IMR-90 (cell line): ENCODE measurements around the gene OR51A4. TPM values are rescaled to one million over a fixed set of nuclear protein-coding genes. Genes with fewer than 3 reads are reported as not detected.

Experiments used
- ATAC-seq: fragments of 200-7000 bp; cut with Tn5 transposase; 2 replicates; pipeline ENCODE4 v1.9.1; 2020; ENCODE audit warnings: low read depth, mild to moderate bottlenecking, moderate library complexity
- BruUV-seq: library from RNA; stranded (reverse); fragments of 400-500 nt; replicated peaks from 2 replicates; lab custom pipeline; 2021; lab: Mats Ljungman, UMichigan
- CTCF ChIA-PET: fragments of 300-600 bp; formaldehyde crosslinking; extraction: SDS; loops from one replicate; lab custom pipeline; 2021; ENCODE audit warnings: antibody characterized with exemption; lab: Yijun Ruan, JAX
- POLR2A ChIA-PET: fragments of 300-600 bp; sonication (Branson Sonifier 250); formaldehyde crosslinking; loops from one replicate; lab custom pipeline; 2022; ENCODE audit warnings: antibody characterized with exemption; ENCODE audit not compliant: unreplicated experiment; lab: Charles Lee
- DNase-seq: peaks from one replicate; pipeline ENCODE4 v3.0.0; 2013
- H2AFZ ChIP-seq: replicated peaks from 2 replicates; pipeline ENCODE3; 2013; ENCODE audit warnings: low read length, mild to moderate bottlenecking; ENCODE audit not compliant: poor library complexity
- H2AK5ac ChIP-seq: 2 replicates; pipeline ENCODE4 v1.6.1; 2013; ENCODE audit warnings: low read depth, low read length, inconsistent platforms
- H2AK9ac ChIP-seq: replicated peaks from 2 replicates; pipeline ENCODE3; 2013; ENCODE audit warnings: mild to moderate bottlenecking, low read depth, low read length, moderate library complexity; ENCODE audit not compliant: poor library complexity
- H2BK120ac ChIP-seq: 2 replicates; pipeline ENCODE4 v1.6.1; 2013; ENCODE audit warnings: low read depth, low read length, inconsistent platforms
- H2BK15ac ChIP-seq: 3 replicates; pipeline ENCODE4 v1.6.1; 2013; ENCODE audit warnings: low read depth, low read length, inconsistent platforms
- H2BK20ac ChIP-seq: 2 replicates; pipeline ENCODE4 v1.6.1; 2013; ENCODE audit warnings: low read depth, mild to moderate bottlenecking, inconsistent platforms, low read length, moderate library complexity
- H2BK5ac ChIP-seq: 2 replicates; pipeline ENCODE4 v1.6.1; 2013; ENCODE audit warnings: mild to moderate bottlenecking, low read depth, low read length, inconsistent platforms; ENCODE audit not compliant: poor library complexity, severe bottlenecking
- H3K14ac ChIP-seq: replicated peaks from 2 replicates; pipeline ENCODE4 v1.6.1; 2013; ENCODE audit warnings: low read depth, low read length, inconsistent platforms
- H3K18ac ChIP-seq: 2 replicates; pipeline ENCODE4 v1.6.1; 2013; ENCODE audit warnings: low read depth, low read length, control low read depth
- H3K23ac ChIP-seq: 2 replicates; pipeline ENCODE4 v1.6.1; 2013; ENCODE audit warnings: low read depth, low read length, inconsistent platforms
- H3K27ac ChIP-seq: 2 replicates; pipeline ENCODE4 v1.5.1; 2013; ENCODE audit warnings: mild to moderate bottlenecking, control low read depth, low read length; ENCODE audit not compliant: insufficient read depth
- H3K27me3 ChIP-seq: 2 replicates; pipeline ENCODE4 v1.6.1; 2013; ENCODE audit warnings: low read length; ENCODE audit not compliant: control insufficient read depth, insufficient read depth
- H3K36me3 ChIP-seq: 2 replicates; pipeline ENCODE4 v1.6.1; 2013; ENCODE audit warnings: low read length, mixed read lengths; ENCODE audit not compliant: control insufficient read depth, insufficient read depth
- H3K4ac ChIP-seq: 2 replicates; pipeline ENCODE4 v1.6.1; 2013; ENCODE audit warnings: low read depth, low read length, inconsistent platforms
- H3K4me1 ChIP-seq: 2 replicates; pipeline ENCODE4 v1.6.1; 2013; ENCODE audit warnings: low read length, mixed read lengths; ENCODE audit not compliant: control insufficient read depth, insufficient read depth
- H3K4me2 ChIP-seq: 2 replicates; pipeline ENCODE4 v1.6.1; 2013; ENCODE audit warnings: low read depth, mild to moderate bottlenecking, control low read depth, low read length, moderate library complexity
- H3K4me3 ChIP-seq: 2 replicates; pipeline ENCODE4 v1.5.1; 2013; ENCODE audit warnings: low read depth, mild to moderate bottlenecking, control low read depth, low read length, moderate library complexity; ENCODE audit not compliant: insufficient read depth
- H3K56ac ChIP-seq: 2 replicates; pipeline ENCODE4 v1.6.1; 2013; ENCODE audit warnings: low read length, inconsistent platforms; ENCODE audit not compliant: insufficient read depth; ENCODE audit errors: extremely low read depth
- H3K79me1 ChIP-seq, 2 experiments: 2 replicates each; pipeline ENCODE4 v1.6.1; 2013; ENCODE audit warnings: low read length in 2 of 2, inconsistent platforms in 1 of 2, low read depth in 1 of 2
- H3K9ac ChIP-seq: 2 replicates; pipeline ENCODE4 v1.6.1; 2013; ENCODE audit warnings: low read depth, low read length, control low read depth
- H3K9me1 ChIP-seq: 2 replicates; pipeline ENCODE4 v1.6.1; 2013; ENCODE audit warnings: low read length, inconsistent platforms; ENCODE audit not compliant: insufficient read depth
- H3K9me3 ChIP-seq: 2 replicates; pipeline ENCODE4 v1.6.1; 2013; ENCODE audit warnings: low read length; ENCODE audit not compliant: control insufficient read depth, insufficient read depth
- H4K20me1 ChIP-seq: 2 replicates; pipeline ENCODE4 v1.6.1; 2013; ENCODE audit warnings: low read length, inconsistent platforms; ENCODE audit not compliant: insufficient read depth
- H4K5ac ChIP-seq: 2 replicates; pipeline ENCODE4 v1.6.1; 2013; ENCODE audit warnings: mild to moderate bottlenecking, low read depth, low read length, control low read depth
- H4K8ac ChIP-seq, 2 experiments: 2 replicates each; pipeline ENCODE4 v1.6.1; 2013; ENCODE audit warnings: low read depth in 2 of 2, low read length in 2 of 2, control low read depth in 1 of 2, inconsistent platforms in 1 of 2
- H4K91ac ChIP-seq: 2 replicates; pipeline ENCODE4 v1.6.1; 2013; ENCODE audit warnings: low read depth, low read length, inconsistent platforms; ENCODE audit not compliant: insufficient read depth
- BHLHE40 ChIP-seq: fragments of 150-350 bp; IDR thresholded peaks from 2 replicates; pipeline ENCODE4 v1.6.1; 2016; ENCODE audit warnings: mild to moderate bottlenecking, low read depth, low read length
- CEBPB ChIP-seq: IDR thresholded peaks from 2 replicates; pipeline ENCODE4 v1.6.1; 2012; ENCODE audit warnings: low read depth, low read length, improper control_type of control experiment
- CHD1 ChIP-seq: IDR thresholded peaks from 2 replicates; pipeline ENCODE4 v1.6.1; 2012; ENCODE audit warnings: low read depth, low read length, improper control_type of control experiment
- CTCF ChIP-seq: conservative IDR thresholded peaks from 2 replicates; pipeline ENCODE4 v1.5.1; 2012; ENCODE audit warnings: mild to moderate bottlenecking, low read depth, low read length, improper control_type of control experiment
- ELK1 ChIP-seq: fragments of 150-350 bp; IDR thresholded peaks from 2 replicates; pipeline ENCODE4 v1.6.1; 2016; ENCODE audit warnings: low read depth, mild to moderate bottlenecking, low read length, moderate library complexity, borderline replicate concordance
- FOS ChIP-seq: fragments of 150-350 bp; IDR thresholded peaks from 2 replicates; pipeline ENCODE4 v1.6.1; 2016; ENCODE audit warnings: low read depth, low read length
- MAFK ChIP-seq: IDR thresholded peaks from 2 replicates; pipeline ENCODE4 v1.6.1; 2012; ENCODE audit warnings: low read depth, low read length, improper control_type of control experiment
- MAZ ChIP-seq: IDR thresholded peaks from 2 replicates; pipeline ENCODE4 v1.6.1; 2012; ENCODE audit warnings: low read depth, mild to moderate bottlenecking, low read length, improper control_type of control experiment, moderate library complexity, borderline replicate concordance
- MXI1 ChIP-seq: IDR thresholded peaks from 2 replicates; pipeline ENCODE4 v1.6.1; 2012; ENCODE audit warnings: low read depth, mild to moderate bottlenecking, low read length, moderate library complexity, borderline replicate concordance
- NFE2L2 ChIP-seq: fragments of 150-350 bp; IDR thresholded peaks from 2 replicates; pipeline ENCODE4 v1.6.1; 2016; ENCODE audit warnings: low read depth, mild to moderate bottlenecking, low read length
- POLR2A ChIP-seq: IDR thresholded peaks from 2 replicates; pipeline ENCODE4 v1.6.1; 2012; ENCODE audit warnings: mild to moderate bottlenecking, low read depth, low read length
- RAD21 ChIP-seq: IDR thresholded peaks from 2 replicates; pipeline ENCODE4 v1.6.1; 2012; ENCODE audit warnings: low read length, improper control_type of control experiment
- RCOR1 ChIP-seq: IDR thresholded peaks from 2 replicates; pipeline ENCODE4 v1.6.1; 2012; ENCODE audit warnings: mild to moderate bottlenecking, low read length, improper control_type of control experiment; ENCODE audit not compliant: insufficient replicate concordance
- RFX5 ChIP-seq: IDR thresholded peaks from 2 replicates; pipeline ENCODE4 v1.8.0; 2012; ENCODE audit warnings: low read depth, mild to moderate bottlenecking, low read length, moderate library complexity
- SMC3 ChIP-seq: fragments of 150-350 bp; IDR thresholded peaks from 2 replicates; pipeline ENCODE4 v1.6.1; 2016; ENCODE audit warnings: low read depth, mild to moderate bottlenecking, antibody characterized with exemption, low read length, moderate library complexity
- USF2 ChIP-seq: fragments of 150-350 bp; IDR thresholded peaks from 2 replicates; pipeline ENCODE4 v1.6.1; 2017; ENCODE audit warnings: mild to moderate bottlenecking, antibody characterized with exemption, low read length, low read depth
- WGBS, 2 experiments: methylation state at CpG; one replicate each; pipeline versions ENCODE4 v1.1.5 to v1.1.7; 2013; ENCODE audit warnings: missing lambda C conversion rate in 2 of 2; ENCODE audit not compliant: insufficient read length in 1 of 2; ENCODE audit errors: extremely low coverage in 2 of 2; 5-methylcytosine and 5-hydroxymethylcytosine counted together
- dilution Hi-C: fragments of 300-500 bp; cut with HindIII; formaldehyde crosslinking; loops from one replicate; pipeline ENCODE4 v1.14.3; 2018; ENCODE audit warnings: low sequenced_read_pairs; ENCODE audit not compliant: unreplicated experiment
- in situ Hi-C: fragments of 300-500 bp; cut with MboI; formaldehyde crosslinking; loops from 3 replicates; pipeline ENCODE4 v1.14.3; 2019; ENCODE audit warnings: low sequenced_read_pairs, inconsistent platforms, mixed read lengths
- intact Hi-C: fragments of 100-400 bp; cut with micrococcal nuclease; formaldehyde crosslinking; loops from 2 replicates; pipeline ENCODE4 v1.10.0; 2022
- polyA plus RNA-seq, 3 experiments: library from polyadenylated mRNA; depleted of rRNA; stranded (reverse); fragments of >200 nt; gene quantifications; 2 replicates each; pipeline ENCODE4 v1.2.3, GENCODE V29; 2012; ENCODE audit warnings: low replicate concordance in 1 of 3
- total RNA-seq: library from RNA; depleted of rRNA; stranded (reverse); fragments of >200 nt; gene quantifications from 2 replicates; pipeline ENCODE4 v1.2.3, GENCODE V29; 2012

Gene OR51A4
- total and polyA plus RNA-seq, 2 of the 4 experiments (the other 2 are of a cell fraction) = not detected

GRCh38 chr11:4994551-4994950 lies 47.1 kb upstream of the OR51A4 start, which contains the start of gene OR51L1:
TSS of gene OR51L1 (plus strand) at chr11:4994851. CDS start at chr11:4998983, 4,132 bp downstream.
- Histone ChIP-seq H4K20me1 (no peaks in the 10 kb centered on the region), H4K5ac (no peak within 1 kb of the TSS), H3K4me1 (no peaks in the 10 kb centered on the region), H3K4ac (no peak within 1 kb of the TSS), H2BK20ac (no peak within 1 kb of the TSS), H3K18ac (no peak within 1 kb of the TSS), H3K56ac (no peak within 1 kb of the TSS), H3K14ac (no peak within 1 kb of the TSS), H2AK5ac (no peak within 1 kb of the TSS), H3K79me1 (no peaks in the 10 kb centered on the region), H3K4me3 (no peak within 1 kb of the TSS), H3K27ac (no peak within 1 kb of the TSS), H3K36me3 (no peaks in the 10 kb centered on the region), H2AFZ (no peak within 1 kb of the TSS), H3K23ac (no peak within 1 kb of the TSS), H4K91ac (no peak within 1 kb of the TSS), H3K27me3 (peaks cover 2% of the 10 kb centered on the region; the same call in 1 of the 2 replicates), H2BK120ac (no peak within 1 kb of the TSS), H3K9me3 (no peaks in the 10 kb centered on the region), H3K9me1 (no peaks in the 10 kb centered on the region), H2AK9ac (no peak within 1 kb of the TSS), H2BK15ac (no peak within 1 kb of the TSS), H4K8ac (no peak within 1 kb of the TSS), H3K4me2 (no peak within 1 kb of the TSS), H3K9ac (no peak within 1 kb of the TSS), H2BK5ac (no peak within 1 kb of the TSS)
- ATAC-seq (no peak), DNase-seq (no peak)
- TF ChIP-seq RCOR1 (no peak), FOS (no peak), ELK1 (no peak), SMC3 (no peak), POLR2A (no peak), CTCF (no peak), BHLHE40 (no peak), NFE2L2 (no peak), MXI1 (no peak), MAFK (no peak), RAD21 (no peak), CHD1 (no peak), CEBPB (no peak), MAZ (no peak), RFX5 (no peak), USF2 (no peak)
- CTCF ChIA-PET = no interaction called here
- intact Hi-C loops = no loop called here
- BruUV-seq = no TSS peak
- dilution Hi-C loops = no loop called here
- in situ Hi-C loops = loop anchor here (5.0 kb wide), 1 partner anchor 357 kb away; the partner anchor contains the start of gene OR51D1
- POLR2A ChIA-PET = no interaction called here
- no CpG with 5 or more reads among the region's 2 CpGs for WGBS, 2 experiments
